Brain microvascular endothelial cell (primary cell): ENCODE data around the gene CHN2.

Experiments
- DNase-seq: peaks from one replicate; pipeline ENCODE4 v3.0.0-alpha.2; 2020
- H3K27ac ChIP-seq: fragments of 250-450 bp; sonication (Bioruptor Pico); 2 replicates; pipeline ENCODE4 v1.5.1; 2020; ENCODE audit warnings: mild to moderate bottlenecking, moderate library complexity
- H3K27me3 ChIP-seq: fragments of 250-450 bp; sonication (Bioruptor Pico); replicated peaks from 2 replicates; pipeline ENCODE4 v1.5.1; 2020; ENCODE audit warnings: mild to moderate bottlenecking
- H3K36me3 ChIP-seq: fragments of 250-450 bp; sonication (Bioruptor Pico); replicated peaks from 2 replicates; pipeline ENCODE4 v1.5.1; 2020; ENCODE audit warnings: mild to moderate bottlenecking
- H3K4me3 ChIP-seq: 2 replicates; pipeline ENCODE4 v1.5.1; 2011; ENCODE audit warnings: low read depth, mild to moderate bottlenecking, control low read depth, low read length, moderate library complexity
- CTCF ChIP-seq: IDR thresholded peaks from 2 replicates; pipeline ENCODE4 v1.5.1; 2011; ENCODE audit warnings: low read depth, mild to moderate bottlenecking, moderate library complexity, low read length, control low read depth, inconsistent platforms; ENCODE audit errors: missing control alignments
- in situ Hi-C: cut with HindIII; loops from 2 replicates; pipeline ENCODE4 v1.10.0; 2017; ENCODE audit warnings: low sequenced_read_pairs, low pct_ligation_motif_present

CHN2 gene

GRCh38 chr7:29413626-29414136 is 219.1 kb downstream of the CHN2 start:
- no peak for DNase-seq
- in situ Hi-C loops, result no loop called here
- TF ChIP-seq CTCF, result no peak
- Histone ChIP-seq H3K27me3 (no peaks in the 10 kb centered on the region), H3K36me3 (no peaks in the 10 kb centered on the region), H3K4me3 (no peak overlapping the region), H3K27ac (no peak overlapping the region)

GRCh38 chr7:29414216-29414615 is 219.6 kb downstream of the CHN2 start:
- Histone ChIP-seq H3K4me3 (no peak overlapping the region), H3K36me3 (no peaks in the 10 kb centered on the region), H3K27ac (no peak overlapping the region), H3K27me3 (no peaks in the 10 kb centered on the region)
- DNase-seq, result no peak
- in situ Hi-C loops, result no loop called here
- no peak for TF ChIP-seq CTCF

GRCh38 chr7:29415215-29415614 is 220.6 kb downstream of the CHN2 start:
- no peaks in the 10 kb centered on the region for H3K36me3 ChIP-seq
- H3K27me3 ChIP-seq, result no peaks in the 10 kb centered on the region
- TF ChIP-seq CTCF, result no peak
- in situ Hi-C loops, result no loop called here
- no peak for DNase-seq
- no peak overlapping the region for H3K27ac ChIP-seq
- H3K4me3 ChIP-seq, result no peak overlapping the region

- Histone ChIP-seq H3K36me3 (no peaks in the 10 kb centered on the region), H3K27ac (no peak overlapping the region), H3K4me3 (no peak overlapping the region), H3K27me3 (no peaks in the 10 kb centered on the region)
- TF ChIP-seq CTCF, result no peak
- in situ Hi-C loops, result no loop called here
- no peak for DNase-seq
Observed at GRCh38 chr7:29416276-29416937, 221.8 kb downstream of the CHN2 start.

- Histone ChIP-seq H3K27ac (no peak overlapping the region), H3K36me3 (no peaks in the 10 kb centered on the region), H3K27me3 (no peaks in the 10 kb centered on the region), H3K4me3 (no peak overlapping the region)
- in situ Hi-C loops, result no loop called here
- no peak for DNase-seq
- TF ChIP-seq CTCF, result no peak
Observed at GRCh38 chr7:29416938-29417305, 222.3 kb downstream of the CHN2 start.

GRCh38 chr7:29418056-29418455 is 223.5 kb downstream of the CHN2 start:
- in situ Hi-C loops, result no loop called here
- no peak overlapping the region for H3K27ac ChIP-seq
- no peaks in the 10 kb centered on the region for H3K36me3 ChIP-seq
- H3K27me3 ChIP-seq, result no peaks in the 10 kb centered on the region
- TF ChIP-seq CTCF, result no peak
- DNase-seq, result no peak
- no peak overlapping the region for H3K4me3 ChIP-seq
